GM19193 (cell line): ENCODE data around the gene PCNX1.
A peak's percentile ranks its signal among the peaks of the same experiment; 100 is the strongest.

Source experiments
- POLR2A ChIP-seq: IDR thresholded peaks from 4 replicates; pipeline ENCODE4 v1.6.1; 2011; ENCODE audit not compliant: insufficient read depth, insufficient read length; ENCODE audit errors: extremely low read depth

Gene PCNX1

DNA sequence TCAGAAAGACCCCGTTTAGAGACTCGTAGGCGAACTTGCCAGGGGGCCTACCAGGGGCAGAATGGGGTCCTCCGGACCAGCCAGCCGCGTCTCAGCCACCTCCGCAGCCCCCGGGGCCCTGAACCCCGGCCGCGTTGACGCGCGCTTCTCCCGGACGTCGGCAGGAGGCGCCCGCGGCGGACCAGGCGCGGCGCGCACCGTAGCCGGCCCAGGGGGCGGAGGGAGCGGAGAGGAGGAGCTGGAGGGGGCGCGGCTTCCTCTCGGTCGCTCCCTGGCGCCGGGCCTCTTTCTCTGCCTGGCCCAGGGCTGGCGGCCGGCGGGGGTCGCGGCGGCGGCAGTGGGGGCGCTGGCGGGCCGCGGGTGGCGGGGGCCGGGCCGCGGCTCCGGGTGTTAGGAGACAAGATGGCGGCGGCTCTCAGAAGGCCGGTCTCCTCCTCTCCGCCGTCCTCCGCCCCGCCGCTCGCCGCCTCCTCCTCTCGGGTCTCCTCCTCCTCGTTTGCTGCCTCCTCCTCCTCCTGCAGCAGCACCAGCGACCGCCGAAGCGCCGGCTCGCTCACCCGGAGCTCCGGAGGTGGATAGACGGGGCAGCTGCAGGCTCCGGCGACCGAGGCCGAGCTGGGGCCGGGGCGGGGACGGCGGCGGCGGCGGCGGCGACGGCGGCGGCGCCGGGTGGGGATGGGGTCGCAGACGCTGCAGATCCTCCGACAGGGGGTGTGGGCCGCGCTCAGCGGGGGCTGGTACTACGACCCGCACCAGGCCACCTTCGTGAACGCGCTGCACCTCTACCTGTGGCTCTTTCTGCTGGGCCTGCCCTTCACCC, at the start of gene PCNX1:
TSS of gene PCNX1 (plus strand) at position 284 of the 820 bp plus-strand sequence. CDS start at position 676, 392 bp downstream.
- TF ChIP-seq POLR2A = peak; percentile 47

DNA sequence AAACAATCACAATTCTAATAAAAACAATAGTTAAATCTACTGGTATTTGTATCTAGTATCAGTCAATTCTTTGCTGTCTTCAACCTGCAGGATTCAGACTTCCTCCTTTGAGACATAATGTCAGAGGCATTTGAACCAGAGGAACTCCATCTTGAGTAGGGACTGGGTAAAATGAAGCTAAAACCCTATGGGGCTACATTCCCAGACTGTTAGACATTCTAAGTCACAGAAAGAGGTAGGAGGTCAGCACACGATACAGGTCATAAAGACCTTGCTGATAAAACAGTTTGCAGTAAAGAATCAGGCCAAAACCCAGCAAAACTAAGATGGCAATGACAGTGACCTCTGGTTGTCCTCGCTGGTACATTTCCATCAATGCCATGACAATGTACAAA, 49.8 kb upstream of the PCNX1 start:
- no peak for TF ChIP-seq POLR2A

DNA sequence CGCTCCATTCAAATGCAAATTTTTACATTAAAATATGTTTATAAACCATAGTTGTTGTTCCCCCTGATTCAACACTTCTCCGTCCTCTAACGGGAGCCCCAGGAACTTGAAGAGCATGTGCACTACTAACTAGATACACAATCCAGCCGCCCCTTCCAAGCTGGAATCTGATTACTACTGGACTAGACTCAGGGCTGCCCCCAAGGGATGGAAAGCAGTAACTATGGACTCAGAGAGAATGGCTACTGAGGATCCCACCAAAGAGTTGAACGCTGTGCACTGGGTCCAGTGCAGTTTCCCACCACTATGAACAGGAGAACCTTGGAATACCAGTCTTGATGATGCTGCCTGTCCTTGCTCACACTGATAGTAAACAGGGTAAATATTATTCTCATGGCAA, 48.6 kb upstream of the PCNX1 start:
- TF ChIP-seq POLR2A = no peak

DNA sequence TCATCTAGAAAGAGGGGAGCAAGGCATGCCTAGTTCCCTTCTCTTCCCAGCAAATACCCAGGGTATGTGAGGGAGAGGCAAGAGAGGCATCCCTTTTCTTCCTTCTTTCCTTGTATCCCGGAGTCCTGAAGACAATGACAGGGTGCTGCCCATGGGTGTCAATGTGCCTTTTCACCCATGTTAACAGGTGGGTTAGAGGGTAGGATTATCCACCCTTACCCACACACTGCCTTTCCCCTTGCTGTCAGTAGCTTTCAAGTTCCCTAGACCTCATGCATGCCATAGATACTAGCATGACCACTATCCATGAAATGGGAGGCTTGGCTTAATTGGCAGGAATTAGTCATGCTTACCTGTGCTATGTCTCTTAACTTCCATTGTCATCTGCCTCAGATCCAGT, 36.3 kb upstream of the PCNX1 start:
- TF ChIP-seq POLR2A = no peak

DNA sequence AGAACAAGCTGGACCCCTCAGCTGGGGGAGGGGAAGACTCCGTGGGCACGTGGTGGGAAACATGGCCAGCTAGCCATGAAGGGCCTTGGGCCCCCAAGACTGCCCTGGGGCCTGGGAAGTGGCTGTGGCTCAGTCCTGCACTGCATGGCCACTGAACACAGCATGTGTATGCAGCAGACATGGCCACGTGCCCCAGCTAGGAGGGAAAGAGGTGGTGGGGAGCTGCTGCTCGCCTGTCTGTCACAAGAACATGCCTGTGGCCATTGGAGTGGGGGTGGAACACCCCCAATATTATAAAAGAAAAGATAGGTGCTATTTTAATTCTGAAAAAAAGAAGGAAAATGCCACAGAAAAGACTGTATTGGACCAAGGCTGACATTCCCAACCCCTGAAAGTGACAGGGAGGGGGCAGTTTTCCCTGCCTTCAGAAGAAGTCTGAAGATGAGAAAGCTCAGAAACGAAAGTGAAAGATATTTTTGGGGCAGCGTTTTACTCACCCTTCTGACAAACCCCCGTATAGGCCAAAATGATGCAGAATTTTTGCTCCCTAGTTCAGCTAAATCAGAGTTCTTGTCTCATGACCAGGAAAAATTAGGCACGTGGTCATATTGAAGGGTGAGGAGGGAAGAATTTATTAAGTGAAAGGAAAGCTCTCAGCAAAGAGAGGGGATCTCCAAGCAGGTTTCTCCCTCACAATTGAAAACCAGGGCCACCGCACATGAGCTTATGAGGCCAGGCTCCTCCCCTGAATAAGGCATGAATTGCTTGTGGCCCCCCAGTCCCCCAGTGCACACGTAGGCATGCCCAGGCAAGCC, 35.2 kb upstream of the PCNX1 start:
- TF ChIP-seq POLR2A = no peak

DNA sequence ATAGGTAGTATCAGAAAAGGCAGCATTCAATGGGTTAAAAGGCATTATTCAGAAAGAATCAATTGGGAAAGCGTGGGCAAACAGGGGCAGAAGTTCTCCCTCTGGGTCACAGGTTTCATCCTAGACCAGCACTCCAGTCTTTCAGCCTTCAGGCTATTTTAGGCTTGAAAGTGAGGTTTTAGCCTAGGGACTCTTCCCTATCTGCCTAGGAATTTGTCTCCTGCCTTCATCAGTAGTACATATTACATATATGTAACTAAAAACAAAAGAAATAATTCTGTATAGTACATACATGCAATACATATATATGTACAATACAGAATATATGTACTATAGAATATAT, 34.6 kb upstream of the PCNX1 start:
- no peak for TF ChIP-seq POLR2A

DNA sequence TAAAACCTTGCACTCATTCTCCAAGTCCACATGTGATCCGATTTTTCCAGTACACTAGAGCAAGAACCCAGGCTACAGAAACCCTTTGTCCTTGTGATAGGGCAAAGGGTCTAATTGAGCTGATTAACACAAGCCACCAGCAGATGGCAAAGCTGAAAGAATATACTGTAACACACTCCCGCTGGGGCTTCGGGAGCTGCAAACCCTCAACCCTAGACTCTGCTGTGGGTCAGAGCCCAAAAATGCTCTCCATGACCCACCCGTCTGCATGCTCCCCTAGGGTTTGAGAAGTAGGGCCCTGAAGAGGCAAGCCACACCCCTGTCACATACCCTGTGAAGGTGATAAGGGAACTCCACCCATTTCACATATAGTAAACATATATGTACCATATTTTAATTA, 33.6 kb upstream of the PCNX1 start:
- no peak for TF ChIP-seq POLR2A

DNA sequence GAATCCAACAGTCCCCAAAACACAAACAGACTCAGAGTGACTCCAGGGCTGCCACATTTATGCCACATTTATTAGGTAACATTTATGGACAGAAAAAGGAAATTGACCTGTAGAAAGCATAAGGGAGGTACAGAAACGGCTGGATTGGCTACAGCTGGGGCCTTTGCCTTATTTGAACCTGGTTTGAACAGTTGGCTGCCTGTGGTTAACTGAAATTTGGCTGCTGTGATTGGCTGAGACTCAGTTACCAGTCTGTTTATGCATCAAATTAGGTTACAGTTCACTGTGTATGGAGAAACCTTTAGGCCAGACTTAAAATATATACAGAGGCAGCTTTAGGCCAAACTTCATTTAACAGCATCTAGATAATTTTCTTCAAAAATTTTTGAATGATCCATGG, 27.8 kb upstream of the PCNX1 start:
- no peak for TF ChIP-seq POLR2A

DNA sequence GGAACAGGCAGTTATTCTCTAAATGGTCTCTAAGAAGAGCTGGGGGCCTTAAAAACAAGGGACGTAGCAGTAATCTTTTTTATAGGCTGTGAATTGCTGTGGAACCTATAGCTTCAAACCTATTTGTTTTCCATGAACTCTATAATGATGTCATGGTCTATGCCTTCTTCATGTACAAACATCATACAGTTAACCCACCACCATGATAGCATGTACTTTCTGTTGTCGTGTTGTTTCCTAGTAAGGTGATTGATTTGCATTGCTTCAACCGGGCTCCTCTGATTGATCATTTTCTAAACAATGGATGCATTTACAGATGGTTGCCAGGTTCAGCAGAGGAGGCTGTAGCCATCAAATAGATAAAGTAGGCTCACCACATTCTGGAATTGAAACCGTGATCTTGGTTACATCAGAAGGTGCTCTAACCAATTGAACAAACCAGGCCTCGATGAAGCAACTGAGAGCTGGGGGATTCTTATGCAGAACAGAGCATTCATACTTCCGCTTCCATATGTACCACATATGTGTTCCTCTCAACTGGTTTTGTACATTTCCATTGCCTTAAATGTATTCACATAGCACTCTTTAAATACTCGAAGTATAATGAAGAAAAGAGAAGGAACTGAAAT, 25.6 kb upstream of the PCNX1 start:
- no peak for TF ChIP-seq POLR2A

DNA sequence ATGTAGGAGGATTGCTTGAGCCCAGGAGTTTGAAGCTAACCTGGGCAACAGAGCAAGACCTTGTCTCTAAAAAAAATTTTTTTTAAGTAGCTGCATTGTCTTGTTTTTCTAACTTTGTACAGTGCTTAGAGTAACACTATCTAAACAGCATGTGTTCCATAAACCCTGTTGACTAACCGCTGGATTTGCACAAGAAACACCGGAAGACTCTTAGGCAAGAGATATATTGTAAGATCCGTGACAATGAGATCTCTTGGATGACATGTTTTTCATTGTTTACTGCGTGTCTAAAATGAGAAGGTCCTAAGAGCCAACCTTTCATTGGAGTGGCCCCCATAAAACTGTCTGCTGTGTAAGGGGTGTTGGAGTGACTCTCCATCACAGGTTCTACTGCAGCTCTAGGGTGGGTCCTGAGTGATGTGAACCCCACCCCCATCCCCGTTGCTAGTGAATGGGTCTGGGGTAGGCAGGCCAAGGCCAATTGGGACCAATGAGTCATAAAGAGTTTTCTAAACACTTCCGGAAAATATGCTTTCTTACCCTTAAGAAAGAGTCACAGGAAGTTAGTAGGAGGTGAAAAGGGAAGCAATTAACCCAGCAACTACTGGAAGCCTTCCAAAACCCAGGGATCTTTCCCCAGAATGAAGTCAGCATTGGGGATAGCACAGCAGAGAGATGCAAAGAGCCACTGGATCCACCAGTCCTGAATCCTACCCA, 24.3 kb upstream of the PCNX1 start:
- no peak for TF ChIP-seq POLR2A

DNA sequence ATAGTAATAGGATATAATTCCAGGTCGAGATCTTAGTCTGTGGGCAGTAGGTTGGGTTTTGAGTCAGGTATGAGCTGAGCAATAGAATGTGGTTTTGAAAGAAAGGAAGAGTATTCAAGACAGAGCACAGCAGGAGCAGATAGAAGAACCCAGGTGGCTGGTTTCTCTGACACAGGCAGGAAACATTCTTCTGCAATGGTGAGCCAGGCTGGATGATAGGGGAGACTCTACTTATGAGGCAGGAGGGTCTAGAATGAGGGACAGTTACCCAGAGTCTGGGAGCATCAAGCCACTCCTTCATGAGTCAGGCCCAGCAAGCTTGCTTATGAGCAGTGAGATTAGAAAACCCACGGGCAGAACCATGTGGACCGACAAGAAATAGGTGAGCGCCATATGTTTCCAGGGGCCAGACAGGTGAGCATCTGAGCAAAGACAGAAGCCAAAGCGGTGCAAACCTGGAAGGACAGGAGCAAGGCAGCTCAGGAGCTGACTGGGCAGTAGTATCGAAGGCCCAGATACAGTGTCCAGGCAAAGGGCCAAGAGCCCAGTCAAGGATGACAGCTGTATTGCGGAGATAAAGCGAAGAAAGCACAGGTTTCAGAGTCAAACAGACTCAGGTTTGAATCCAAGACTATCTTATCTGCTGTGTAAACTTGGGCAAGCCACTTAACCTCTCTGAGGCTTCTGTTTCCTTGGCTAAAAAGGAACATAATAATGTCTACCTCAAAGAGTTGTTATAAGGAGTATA, 22.5 kb upstream of the PCNX1 start:
- no peak for TF ChIP-seq POLR2A

DNA sequence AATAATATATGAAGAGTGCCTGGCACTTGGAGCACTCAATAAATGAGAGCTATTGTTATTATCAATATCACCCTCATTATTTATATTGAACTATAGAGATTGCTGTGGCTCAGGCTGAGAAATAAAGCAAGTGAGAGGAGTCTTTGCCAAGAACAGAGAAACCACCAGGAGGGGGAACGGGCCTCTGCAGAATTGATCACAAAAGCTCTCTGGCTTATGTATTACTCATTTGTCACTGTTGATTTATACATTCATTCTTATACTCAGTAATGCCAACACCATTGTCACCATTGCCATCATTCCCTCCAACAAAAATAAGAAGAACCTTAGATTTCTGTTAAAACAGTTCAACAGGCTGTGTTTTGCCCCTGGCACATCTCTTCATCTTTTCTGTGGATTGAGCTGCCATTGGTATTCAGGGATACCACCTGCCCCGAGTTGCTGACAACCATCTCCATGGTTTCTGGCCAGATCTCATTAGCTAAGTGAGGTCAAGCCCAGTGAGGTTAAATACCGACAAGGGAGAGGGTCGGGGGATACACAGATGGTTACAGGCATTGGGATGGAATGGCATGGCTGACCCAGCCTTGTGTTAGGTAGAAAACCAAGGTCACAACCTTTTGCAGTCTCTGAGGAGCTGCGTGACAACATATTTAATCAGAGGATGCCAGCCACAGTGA, 21.8 kb upstream of the PCNX1 start:
- TF ChIP-seq POLR2A = no peak

DNA sequence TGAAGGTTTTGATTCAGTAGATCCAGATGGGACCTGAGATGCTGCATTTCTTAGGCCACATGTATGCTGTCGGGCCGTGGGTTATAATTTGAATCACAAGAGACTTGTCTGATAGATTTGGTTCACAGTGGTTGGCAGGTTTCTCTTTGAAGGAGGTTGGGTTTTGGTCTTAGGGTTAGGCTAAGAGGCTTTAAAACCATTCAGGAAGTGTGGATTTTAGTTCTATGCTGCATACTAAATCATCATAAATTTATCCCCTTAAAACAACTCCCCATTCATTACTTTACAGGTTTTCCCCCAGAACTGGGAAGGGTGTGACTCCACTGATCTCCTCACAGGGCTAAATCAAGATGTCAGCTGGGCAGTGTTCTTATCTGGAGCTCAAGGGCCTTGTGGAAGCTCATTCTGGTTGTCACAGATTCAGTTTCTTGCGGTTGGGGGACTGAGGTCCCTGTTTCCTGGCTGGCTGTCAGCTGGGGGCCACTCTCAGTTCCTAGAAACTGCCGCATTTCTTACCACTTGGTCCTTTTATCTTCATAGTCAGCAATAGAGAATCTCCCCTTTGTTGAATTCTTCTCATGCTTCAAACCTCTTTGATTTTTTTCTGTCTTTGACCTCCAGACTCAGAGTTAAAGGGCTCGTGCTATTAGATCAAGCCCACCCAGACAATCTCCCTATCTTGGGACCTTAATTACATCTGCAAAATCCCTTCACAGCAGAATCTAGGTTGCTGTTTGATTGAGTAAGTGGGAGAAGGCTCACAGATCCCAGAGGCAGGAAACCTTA, 20.6 kb upstream of the PCNX1 start:
- TF ChIP-seq POLR2A = peak; percentile 55

DNA sequence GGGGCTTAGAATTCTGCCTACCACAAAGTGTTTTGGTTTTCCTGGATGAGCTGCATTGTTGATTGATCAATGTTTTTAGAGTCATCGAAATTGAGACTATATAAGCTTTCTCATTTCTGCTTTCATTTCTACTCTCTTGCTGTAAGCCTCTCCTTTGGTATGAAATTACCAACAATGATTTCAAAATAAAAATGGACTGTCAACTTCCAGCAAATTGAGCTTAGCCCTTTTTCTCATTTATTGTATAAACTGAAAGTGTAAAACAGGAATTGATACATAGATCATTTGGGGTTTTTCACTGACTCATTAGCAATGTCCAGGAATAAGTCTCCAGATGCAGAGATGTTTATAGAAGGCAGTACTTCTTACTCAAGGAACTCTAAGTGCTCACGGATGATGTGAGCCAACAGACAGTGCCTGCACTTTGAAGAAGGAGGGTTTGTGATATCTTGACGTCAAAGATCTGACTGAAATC, 20.0 kb upstream of the PCNX1 start:
- no peak for TF ChIP-seq POLR2A
